ENCODE results near the gene ADPRHL1. TPM values are rescaled to one million over a fixed set of nuclear protein-coding genes. Genes with fewer than 3 reads are reported as not detected.

Gene ADPRHL1
- total RNA-seq: 100 to 1,000 TPM; 186 to 776 (median 416) TPM
- polyA plus RNA-seq: 100 to 1,000 TPM; 219 to 326 (median 249) TPM
- long read RNA-seq, donor 1, transcript ADPRHL1-202 (7 exons, 1,341 nt): major isoform, 30 of 186 reads
- long read RNA-seq, donor 1, partial matches to known transcripts: 5 of 186 reads
- long read RNA-seq, donor 1, other reads (novel, unspliced or antisense): 151 of 186 reads
- long read RNA-seq, donor 2, full-length matches to known transcripts: 99 of 2,193 reads
- long read RNA-seq, donor 2, partial matches to known transcripts: 107 of 2,193 reads
- long read RNA-seq, donor 2, other reads (novel, unspliced or antisense): 1,987 of 2,193 reads

- Histone ChIP-seq H3K27ac (peak within 1 kb of the TSS; percentile 89), H3K4me1 (peaks cover 27% of the 10 kb centered on the region), H3K27me3 (ENCODE audit: insufficient read depth in 3 of 3, low read length in 2 of 3) (no peaks in the 10 kb centered on the region), H3K4me3 (peak within 1 kb of the TSS; percentile 68), H3K9me3 (no peaks in the 10 kb centered on the region), H3K36me3 (ENCODE audit: insufficient read depth in 1 of 2, low read depth in 1 of 2) (peaks cover 0 to 33% of the 10 kb centered on the region in 2 donors)
- ATAC-seq (peak; percentile 87 to 90 (median 88)), DNase-seq (peak; percentile 71 to 91)
- intact Hi-C loops (cut with DNase I): loop anchor here (5.0 to 10.0 kb wide), 4 partner anchors 36 to 178 kb away; partner anchors contain the start of gene LAMP1 (in 1 of the 2)
- no peak for TF ChIP-seq CTCF (IDR thresholded peaks at IDR 0.05)
- WGBS, 3 donors: 27 to 34% (median 28%) methylated on average over 41 to 45 of the region's 45 CpGs
Observed at GRCh38 chr13:113452942-113453901, at the start of gene ADPRHL1. ADPRHL1 (minus strand) TSS chr13:113453488; CDS start chr13:113453437, 51 bp downstream.

- Histone ChIP-seq H3K36me3 (ENCODE audit: insufficient read depth in 1 of 2, low read depth in 1 of 2) (peaks cover 3 to 81% of the 10 kb centered on the region in 2 donors), H3K4me1 (peaks cover 10% of the 10 kb centered on the region), H3K9me3 (no peaks in the 10 kb centered on the region), H3K27ac (no peak overlapping the region), H3K4me3 (no peak overlapping the region), H3K27me3 (ENCODE audit: insufficient read depth in 3 of 3, low read length in 2 of 3) (no peaks in the 10 kb centered on the region)
- DNase-seq (no peak), ATAC-seq (no peak)
- no peak for TF ChIP-seq CTCF (IDR thresholded peaks at IDR 0.05)
- 88 to 92% (median 89%) methylated on average over 16 of the region's 16 CpGs for WGBS, 3 donors
- intact Hi-C loops (cut with DNase I): no loop called here
Observed at GRCh38 chr13:113502686-113503085, 49.4 kb upstream of the ADPRHL1 start.

- TF ChIP-seq CTCF (IDR thresholded peaks at IDR 0.05): no peak
- peak; percentile 49 to 72 (median 58) for ATAC-seq
- Histone ChIP-seq H3K36me3 (ENCODE audit: insufficient read depth in 1 of 2, low read depth in 1 of 2) (peaks cover 3 to 96% of the 10 kb centered on the region in 2 donors), H3K4me1 (peaks cover 18% of the 10 kb centered on the region), H3K27me3 (ENCODE audit: insufficient read depth in 3 of 3, low read length in 2 of 3) (no peaks in the 10 kb centered on the region), H3K27ac (peak overlapping the region; percentile 31), H3K4me3 (no peak overlapping the region), H3K9me3 (no peaks in the 10 kb centered on the region)
- WGBS, 3 donors: 63 to 74% (median 67%) methylated on average over 11 of the region's 11 CpGs
- DNase-seq: no peak
- intact Hi-C loops (cut with DNase I): no loop called here
Observed at GRCh38 chr13:113500530-113501265, 47.4 kb upstream of the ADPRHL1 start.

- H3K4me1 ChIP-seq: peaks cover 22% of the 10 kb centered on the region
- no peaks in the 10 kb centered on the region for H3K9me3 ChIP-seq
- TF ChIP-seq CTCF (IDR thresholded peaks at IDR 0.05): no peak
- no peaks in the 10 kb centered on the region for H3K27me3 ChIP-seq (ENCODE audit: insufficient read depth in 3 of 3, low read length in 2 of 3)
- no peak overlapping the region for H3K27ac ChIP-seq
- ATAC-seq (peak; percentile 65 to 72 (median 68)), DNase-seq (no peak)
- WGBS, 3 donors: 74 to 93% (median 86%) methylated on average over 4 of the region's 4 CpGs
- intact Hi-C loops (cut with DNase I): no loop called here
- no peak overlapping the region for H3K4me3 ChIP-seq
- peaks cover 3 to 93% of the 10 kb centered on the region in 2 donors for H3K36me3 ChIP-seq (ENCODE audit: insufficient read depth in 1 of 2, low read depth in 1 of 2)
Observed at GRCh38 chr13:113499936-113500335, 46.6 kb upstream of the ADPRHL1 start.

Measured in psoas muscle (tissue), 8 donors.